Loucy (cell line): ENCODE data around the gene TIMM10.

ENCODE experiments used
- CTCF ChIP-seq: fragments of 200-600 bp; sonication (generic); conservative IDR thresholded peaks from 2 replicates; pipeline ENCODE4 v1.5.1; 2014; ENCODE audit warnings: mild to moderate bottlenecking, antibody characterized with exemption, low read length
- EZH2phosphoT487 ChIP-seq: fragments of 200-600 bp; IDR thresholded peaks from 2 replicates; pipeline ENCODE4 v1.6.1; 2018; ENCODE audit warnings: antibody characterized with exemption, mild to moderate bottlenecking, moderate library complexity, borderline replicate concordance

- TF ChIP-seq CTCF (no peak), EZH2phosphoT487 (no peak)
Observed at GRCh38 chr11:57566905-57567514, 36.5 kb upstream of the TIMM10 start.
